Stimulated activated CD4-positive, alpha-beta T cell treated with anti-CD3 and anti-CD28 coated beads, TNF-alpha, amount 100 ng/mL, for 24 hours (primary cell): ENCODE data around the gene RHBDD3.

Experiments used
- DNase-seq, 3 experiments: peaks; one replicate each; pipeline ENCODE4 v3.0.0-alpha.2; 2020; ENCODE audit warnings: low read depth in 3 of 3

RHBDD3 gene

GRCh38 chr22:29269230-29269604 lies 1.4 kb upstream of the RHBDD3 start:
- DNase-seq = no peak

- peak in 2 of 3 experiments; percentile 22 for DNase-seq
Measured at GRCh38 chr22:29268511-29269229, 889 bp upstream of the RHBDD3 start.

GRCh38 chr22:29267462-29267857 lies 321 bp downstream of the RHBDD3 start:
- DNase-seq = no peak

- DNase-seq = no peak
Measured at GRCh38 chr22:29266564-29267461, 968 bp downstream of the RHBDD3 start.

GRCh38 chr22:29265929-29266328 lies 1.9 kb downstream of the RHBDD3 start:
- no peak for DNase-seq

- no peak for DNase-seq
Measured at GRCh38 chr22:29265305-29265704, 2.5 kb downstream of the RHBDD3 start.

- DNase-seq = no peak
Measured at GRCh38 chr22:29263791-29264276, 3.9 kb downstream of the RHBDD3 start.

- no peak for DNase-seq
Measured at GRCh38 chr22:29260601-29261315, 7.0 kb downstream of the RHBDD3 start.

- no peak for DNase-seq
Measured at GRCh38 chr22:29260031-29260560, 7.7 kb downstream of the RHBDD3 start.

GRCh38 chr22:29259253-29259899 lies 8.4 kb downstream of the RHBDD3 start:
- DNase-seq = no peak

- no peak for DNase-seq
Measured at GRCh38 chr22:29258407-29259252, 9.2 kb downstream of the RHBDD3 start.

- DNase-seq = no peak
Measured at GRCh38 chr22:29257751-29258181, 10.0 kb downstream of the RHBDD3 start.

- DNase-seq = no peak
Measured at GRCh38 chr22:29256606-29257325, 11.0 kb downstream of the RHBDD3 start.

GRCh38 chr22:29255064-29255621 lies 12.6 kb downstream of the RHBDD3 start:
- no peak for DNase-seq

- DNase-seq = no peak
Measured at GRCh38 chr22:29254286-29254660, 13.5 kb downstream of the RHBDD3 start.

GRCh38 chr22:29253561-29254285 lies 14.1 kb downstream of the RHBDD3 start:
- no peak for DNase-seq

- DNase-seq = no peak
Measured at GRCh38 chr22:29251981-29252911, 15.5 kb downstream of the RHBDD3 start.

- DNase-seq = no peak
Measured at GRCh38 chr22:29251265-29251664, 16.5 kb downstream of the RHBDD3 start.
